ENCODE results near the gene IER3IP1.
A peak's percentile ranks its signal among the peaks of the same experiment; 100 is the strongest.
"Not testable (repeated sequence)": the region's sequence is repeated elsewhere in the genome, so short reads cannot be mapped to it uniquely, and the experiment has no call there.

IER3IP1 gene

GRCh38 chr18:47175898-47176575 lies at the start of gene IER3IP1:
Gene IER3IP1 (minus strand): TSS chr18:47176364. CDS start chr18:47176277, 87 bp downstream.
- peak; percentile 92 for DNase-seq

- peak; percentile 35 for DNase-seq
Observed at GRCh38 chr18:47215554-47216138, 39.5 kb upstream of the IER3IP1 start.

- DNase-seq = no peak
Observed at GRCh38 chr18:47209171-47209570, 33.0 kb upstream of the IER3IP1 start.

GRCh38 chr18:47206945-47207637 lies 30.9 kb upstream of the IER3IP1 start:
- DNase-seq = no peak

GRCh38 chr18:47204908-47205522 lies 28.9 kb upstream of the IER3IP1 start:
- peak; percentile 47 for DNase-seq

- DNase-seq = no peak
Observed at GRCh38 chr18:47203626-47204464, 27.7 kb upstream of the IER3IP1 start.

- DNase-seq = not testable (repeated sequence)
Observed at GRCh38 chr18:47195961-47196360, 19.8 kb upstream of the IER3IP1 start.

GRCh38 chr18:47191961-47192360 lies 15.8 kb upstream of the IER3IP1 start:
- peak; percentile 69 for DNase-seq

GRCh38 chr18:47187721-47188120 lies 11.6 kb upstream of the IER3IP1 start:
- no peak for DNase-seq

- DNase-seq = peak; percentile 80
Observed at GRCh38 chr18:47184419-47185050, 8.4 kb upstream of the IER3IP1 start.

GRCh38 chr18:47182156-47182555 lies 6.0 kb upstream of the IER3IP1 start:
- peak; percentile 64 for DNase-seq

GRCh38 chr18:47180765-47181164 lies 4.6 kb upstream of the IER3IP1 start:
- DNase-seq = no peak

- DNase-seq = no peak
Observed at GRCh38 chr18:47179520-47179919, 3.4 kb upstream of the IER3IP1 start.

GRCh38 chr18:47175283-47175897 lies 774 bp downstream of the IER3IP1 start:
- no peak for DNase-seq

GRCh38 chr18:47174545-47175116 lies 1.5 kb downstream of the IER3IP1 start:
- DNase-seq = no peak

- no peak for DNase-seq
Observed at GRCh38 chr18:47172476-47172875, 3.7 kb downstream of the IER3IP1 start.

- DNase-seq = no peak
Observed at GRCh38 chr18:47168913-47169312, 7.3 kb downstream of the IER3IP1 start.

GRCh38 chr18:47168509-47168908 lies 7.7 kb downstream of the IER3IP1 start:
- DNase-seq = no peak

GRCh38 chr18:47166294-47166693 lies 9.9 kb downstream of the IER3IP1 start:
- no peak for DNase-seq

GRCh38 chr18:47163241-47163640 lies 12.9 kb downstream of the IER3IP1 start:
- peak; percentile 73 for DNase-seq

GRCh38 chr18:47160256-47160655 lies 15.9 kb downstream of the IER3IP1 start:
- no peak for DNase-seq

All from inflammatory macrophage treated with lipopolysaccharide for 4 hours (primary cell).